ENCODE data around the gene NEDD4.

NEDD4 gene

DNA sequence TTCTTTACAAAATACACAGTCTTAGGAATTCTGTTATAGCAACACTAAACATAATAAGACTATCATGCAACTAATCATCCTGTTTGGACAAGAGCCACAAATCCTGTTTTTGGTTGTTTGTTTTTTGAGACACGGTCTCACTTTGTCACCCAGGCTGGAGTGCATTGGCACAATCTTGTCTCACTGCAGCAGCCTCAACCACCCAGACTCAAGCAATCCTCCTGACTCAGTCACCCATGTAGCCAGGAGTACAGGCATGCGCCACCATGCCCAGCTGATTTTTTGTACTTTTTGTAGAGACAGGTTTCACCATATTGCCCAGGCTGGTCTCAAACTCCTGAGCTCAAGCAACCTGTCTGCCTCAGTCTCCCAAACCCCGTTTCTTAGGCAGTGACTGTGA, 28.3 kb downstream of the NEDD4 start:
- TF ChIP-seq MAX (IDR thresholded peaks at IDR 0.05) (no peak), TCF12 (IDR thresholded peaks at IDR 0.05; ENCODE audit: low read depth) (no peak), FOXM1 (IDR thresholded peaks at IDR 0.05; ENCODE audit: borderline replicate concordance, low read depth) (no peak), TEAD4 (IDR thresholded peaks at IDR 0.05) (no peak), RAD21 (IDR thresholded peaks at IDR 0.05; ENCODE audit: low read depth) (no peak), EGR1 (IDR thresholded peaks at IDR 0.05) (no peak), CREB1 (IDR thresholded peaks at IDR 0.05; ENCODE audit: low read depth) (no peak), CEBPB (IDR thresholded peaks at IDR 0.05) (no peak), NFIC (IDR thresholded peaks at IDR 0.05) (no peak), TAF1 (IDR thresholded peaks at IDR 0.05; ENCODE audit: low read depth) (no peak), YY1 (IDR thresholded peaks at IDR 0.05; ENCODE audit: low read depth) (no peak), EP300 (IDR thresholded peaks at IDR 0.05; ENCODE audit: borderline replicate concordance) (no peak), ZBTB7A (IDR thresholded peaks at IDR 0.05; ENCODE audit: low read depth) (no peak)
- TF ChIP-seq, protein P1, sequence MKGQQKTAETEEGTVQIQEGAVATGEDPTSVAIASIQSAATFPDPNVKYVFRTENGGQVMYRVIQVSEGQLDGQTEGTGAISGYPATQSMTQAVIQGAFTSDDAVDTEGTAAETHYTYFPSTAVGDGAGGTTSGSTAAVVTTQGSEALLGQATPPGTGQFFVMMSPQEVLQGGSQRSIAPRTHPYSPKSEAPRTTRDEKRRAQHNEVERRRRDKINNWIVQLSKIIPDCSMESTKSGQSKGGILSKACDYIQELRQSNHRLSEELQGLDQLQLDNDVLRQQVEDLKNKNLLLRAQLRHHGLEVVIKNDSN (IDR thresholded peaks at IDR 0.05): no peak
- TF ChIP-seq, protein P2, sequence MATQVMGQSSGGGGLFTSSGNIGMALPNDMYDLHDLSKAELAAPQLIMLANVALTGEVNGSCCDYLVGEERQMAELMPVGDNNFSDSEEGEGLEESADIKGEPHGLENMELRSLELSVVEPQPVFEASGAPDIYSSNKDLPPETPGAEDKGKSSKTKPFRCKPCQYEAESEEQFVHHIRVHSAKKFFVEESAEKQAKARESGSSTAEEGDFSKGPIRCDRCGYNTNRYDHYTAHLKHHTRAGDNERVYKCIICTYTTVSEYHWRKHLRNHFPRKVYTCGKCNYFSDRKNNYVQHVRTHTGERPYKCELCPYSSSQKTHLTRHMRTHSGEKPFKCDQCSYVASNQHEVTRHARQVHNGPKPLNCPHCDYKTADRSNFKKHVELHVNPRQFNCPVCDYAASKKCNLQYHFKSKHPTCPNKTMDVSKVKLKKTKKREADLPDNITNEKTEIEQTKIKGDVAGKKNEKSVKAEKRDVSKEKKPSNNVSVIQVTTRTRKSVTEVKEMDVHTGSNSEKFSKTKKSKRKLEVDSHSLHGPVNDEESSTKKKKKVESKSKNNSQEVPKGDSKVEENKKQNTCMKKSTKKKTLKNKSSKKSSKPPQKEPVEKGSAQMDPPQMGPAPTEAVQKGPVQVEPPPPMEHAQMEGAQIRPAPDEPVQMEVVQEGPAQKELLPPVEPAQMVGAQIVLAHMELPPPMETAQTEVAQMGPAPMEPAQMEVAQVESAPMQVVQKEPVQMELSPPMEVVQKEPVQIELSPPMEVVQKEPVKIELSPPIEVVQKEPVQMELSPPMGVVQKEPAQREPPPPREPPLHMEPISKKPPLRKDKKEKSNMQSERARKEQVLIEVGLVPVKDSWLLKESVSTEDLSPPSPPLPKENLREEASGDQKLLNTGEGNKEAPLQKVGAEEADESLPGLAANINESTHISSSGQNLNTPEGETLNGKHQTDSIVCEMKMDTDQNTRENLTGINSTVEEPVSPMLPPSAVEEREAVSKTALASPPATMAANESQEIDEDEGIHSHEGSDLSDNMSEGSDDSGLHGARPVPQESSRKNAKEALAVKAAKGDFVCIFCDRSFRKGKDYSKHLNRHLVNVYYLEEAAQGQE (IDR thresholded peaks at IDR 0.05; ENCODE audit: low read depth): no peak

DNA sequence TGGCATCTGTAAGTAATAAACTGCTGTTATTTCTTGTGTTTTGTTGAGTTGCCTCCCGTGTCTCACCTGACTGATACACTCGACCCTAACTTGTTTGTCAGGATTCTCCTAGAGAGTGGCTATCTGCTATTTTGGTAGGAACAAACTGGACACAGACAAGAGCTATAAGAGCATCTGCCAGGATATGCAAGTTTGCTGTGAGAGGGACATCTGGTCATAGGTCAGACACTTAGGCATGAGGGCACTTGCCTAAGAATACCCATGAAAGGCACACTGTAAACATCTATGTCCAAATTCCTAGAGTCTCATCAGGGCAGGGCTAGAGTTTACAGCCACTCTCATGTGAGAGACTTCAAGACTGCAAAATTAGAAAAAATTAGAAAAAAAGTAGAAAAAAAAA, 32.5 kb downstream of the NEDD4 start:
- TF ChIP-seq, protein P2 (IDR thresholded peaks at IDR 0.05; ENCODE audit: low read depth): no peak
- TF ChIP-seq YY1 (IDR thresholded peaks at IDR 0.05; ENCODE audit: low read depth) (no peak), EGR1 (IDR thresholded peaks at IDR 0.05) (no peak), TEAD4 (IDR thresholded peaks at IDR 0.05) (no peak)

DNA sequence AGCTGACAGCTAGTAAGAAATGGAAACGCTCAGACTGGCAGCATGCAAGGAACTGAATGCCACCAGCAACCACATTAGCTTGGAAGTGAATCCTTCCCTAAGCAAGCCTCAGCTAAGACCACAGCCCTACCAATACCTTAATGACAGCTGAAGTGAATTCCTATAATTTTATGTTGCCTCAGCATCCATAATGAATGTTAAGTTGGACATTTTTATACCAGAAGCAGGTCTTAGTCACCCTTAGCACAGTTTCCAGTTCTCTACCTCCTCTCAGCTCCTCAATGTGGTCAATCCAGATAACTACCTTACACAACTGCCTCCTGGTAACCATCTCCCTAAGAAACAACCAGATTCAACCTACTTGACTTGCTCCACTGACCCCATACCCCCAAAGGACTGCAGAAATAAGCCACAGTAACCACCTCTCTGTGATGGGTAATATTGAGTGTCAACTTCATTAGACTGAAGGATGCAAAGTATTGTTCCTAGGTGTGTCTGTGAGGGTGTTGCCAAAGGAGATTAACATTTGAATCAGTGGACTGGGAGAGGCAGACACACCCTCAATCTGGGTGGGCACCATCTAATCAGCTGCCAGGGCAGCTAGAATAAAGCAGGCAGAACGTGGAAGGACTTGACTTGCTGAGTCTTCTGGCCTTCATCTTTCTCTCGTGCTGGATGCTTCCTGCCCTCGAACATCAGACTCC, 33.5 kb downstream of the NEDD4 start:
- TF ChIP-seq RAD21 (IDR thresholded peaks at IDR 0.05; ENCODE audit: low read depth): no peak

DNA sequence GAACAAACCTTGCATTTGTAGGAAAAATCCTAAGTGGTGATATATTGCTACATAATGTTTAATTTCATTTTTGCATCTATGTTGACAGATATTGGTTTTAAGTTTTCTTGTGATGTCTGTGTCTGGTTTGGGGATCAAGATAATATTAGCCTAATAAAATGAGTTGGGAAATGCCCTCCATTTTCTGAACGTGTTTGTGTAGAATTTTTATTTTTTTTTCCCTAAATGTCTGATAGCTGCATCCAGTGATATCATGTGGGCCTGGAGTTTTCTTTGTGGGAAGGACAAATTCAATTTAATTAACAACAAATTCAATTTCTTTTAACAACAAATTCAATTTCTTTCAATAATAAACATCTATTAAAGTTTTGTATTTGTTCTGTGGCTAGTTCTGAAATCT, 35.1 kb downstream of the NEDD4 start:
- TF ChIP-seq TAF1 (IDR thresholded peaks at IDR 0.05; ENCODE audit: low read depth): no peak
- TF ChIP-seq EP300 (IDR thresholded peaks at IDR 0.05; ENCODE audit: borderline replicate concordance): no peak
- TF ChIP-seq YY1 (IDR thresholded peaks at IDR 0.05; ENCODE audit: low read depth): no peak
- no peak for TF ChIP-seq TCF12 (IDR thresholded peaks at IDR 0.05; ENCODE audit: low read depth)
- no peak for TF ChIP-seq CEBPB (IDR thresholded peaks at IDR 0.05)
- TF ChIP-seq FOXM1 (IDR thresholded peaks at IDR 0.05; ENCODE audit: borderline replicate concordance, low read depth): no peak
- TF ChIP-seq NFIC (IDR thresholded peaks at IDR 0.05): no peak
- no peak for TF ChIP-seq CREB1 (IDR thresholded peaks at IDR 0.05; ENCODE audit: low read depth)
- TF ChIP-seq MAX (IDR thresholded peaks at IDR 0.05): no peak
- TF ChIP-seq ZBTB7A (IDR thresholded peaks at IDR 0.05; ENCODE audit: low read depth): no peak
- TF ChIP-seq EGR1 (IDR thresholded peaks at IDR 0.05): no peak
- TF ChIP-seq, protein P2 (IDR thresholded peaks at IDR 0.05; ENCODE audit: low read depth): no peak

DNA sequence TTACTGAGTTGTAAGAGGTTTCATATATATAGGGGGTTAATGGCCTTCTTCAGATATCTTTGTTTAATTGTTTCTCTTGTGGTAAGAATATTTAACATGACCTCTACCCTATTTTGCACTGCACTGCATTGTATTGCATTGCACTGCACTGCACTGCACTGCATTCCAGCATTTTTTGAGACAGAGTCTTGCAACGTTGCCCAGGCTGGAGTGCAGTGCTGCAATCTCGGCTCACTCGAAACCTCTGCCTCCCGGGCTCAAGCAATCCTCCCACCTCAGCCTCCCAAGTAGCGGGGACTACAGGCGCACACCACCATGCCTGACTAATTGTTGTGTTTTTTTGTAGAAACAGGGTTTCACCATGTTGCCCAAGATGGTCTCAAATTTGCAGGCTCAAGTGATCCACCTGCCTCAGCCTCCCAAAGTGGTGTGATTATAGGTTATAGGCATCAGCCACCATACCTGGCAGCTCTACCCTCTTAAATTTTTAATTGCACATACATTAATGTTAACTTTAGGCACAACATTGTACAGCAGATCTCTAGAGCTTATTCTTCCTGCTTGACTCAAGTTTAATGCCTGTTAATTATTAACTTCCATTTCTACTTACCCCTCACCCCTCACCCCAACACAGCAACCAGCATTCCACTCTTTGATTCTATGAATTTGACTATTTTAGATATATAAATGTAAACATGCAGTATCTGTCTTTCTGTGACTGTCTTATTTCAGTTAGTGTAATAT, 38.4 kb downstream of the NEDD4 start:
- TF ChIP-seq, protein P2 (IDR thresholded peaks at IDR 0.05; ENCODE audit: low read depth): no peak
- TF ChIP-seq, protein P1 (IDR thresholded peaks at IDR 0.05): no peak
- TF ChIP-seq FOXM1 (IDR thresholded peaks at IDR 0.05; ENCODE audit: borderline replicate concordance, low read depth) (no peak), TCF12 (IDR thresholded peaks at IDR 0.05; ENCODE audit: low read depth) (no peak), TAF1 (IDR thresholded peaks at IDR 0.05; ENCODE audit: low read depth) (no peak), CEBPB (IDR thresholded peaks at IDR 0.05) (no peak), NFIC (IDR thresholded peaks at IDR 0.05) (no peak), YY1 (IDR thresholded peaks at IDR 0.05; ENCODE audit: low read depth) (no peak), MAX (IDR thresholded peaks at IDR 0.05) (no peak), EGR1 (IDR thresholded peaks at IDR 0.05) (no peak), RAD21 (IDR thresholded peaks at IDR 0.05; ENCODE audit: low read depth) (no peak), CREB1 (IDR thresholded peaks at IDR 0.05; ENCODE audit: low read depth) (no peak), ZBTB7A (IDR thresholded peaks at IDR 0.05; ENCODE audit: low read depth) (no peak), EP300 (IDR thresholded peaks at IDR 0.05; ENCODE audit: borderline replicate concordance) (no peak)

Data from Ishikawa (cell line).